ENCODE data around the gene ANGPTL8.

ANGPTL8 gene

DNA sequence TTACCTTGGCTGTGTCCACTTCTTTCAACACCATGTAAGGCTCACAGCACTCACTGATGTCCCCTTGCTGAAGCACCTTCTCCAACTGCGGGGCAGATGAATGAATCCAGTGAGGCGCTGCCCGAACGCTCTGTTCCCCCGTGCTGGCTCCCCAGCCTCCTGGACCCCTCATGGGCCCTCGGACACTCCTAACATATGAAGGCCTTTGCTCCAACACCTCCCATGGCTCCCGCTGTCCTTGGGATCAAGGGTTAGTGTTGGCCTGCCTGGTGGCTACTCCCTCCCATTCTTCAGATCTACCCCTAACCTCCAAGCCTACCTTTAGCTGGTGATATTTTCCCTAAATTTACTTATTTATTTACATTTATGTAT, 4.4 kb downstream of the ANGPTL8 start:
- TF ChIP-seq, protein P1, sequence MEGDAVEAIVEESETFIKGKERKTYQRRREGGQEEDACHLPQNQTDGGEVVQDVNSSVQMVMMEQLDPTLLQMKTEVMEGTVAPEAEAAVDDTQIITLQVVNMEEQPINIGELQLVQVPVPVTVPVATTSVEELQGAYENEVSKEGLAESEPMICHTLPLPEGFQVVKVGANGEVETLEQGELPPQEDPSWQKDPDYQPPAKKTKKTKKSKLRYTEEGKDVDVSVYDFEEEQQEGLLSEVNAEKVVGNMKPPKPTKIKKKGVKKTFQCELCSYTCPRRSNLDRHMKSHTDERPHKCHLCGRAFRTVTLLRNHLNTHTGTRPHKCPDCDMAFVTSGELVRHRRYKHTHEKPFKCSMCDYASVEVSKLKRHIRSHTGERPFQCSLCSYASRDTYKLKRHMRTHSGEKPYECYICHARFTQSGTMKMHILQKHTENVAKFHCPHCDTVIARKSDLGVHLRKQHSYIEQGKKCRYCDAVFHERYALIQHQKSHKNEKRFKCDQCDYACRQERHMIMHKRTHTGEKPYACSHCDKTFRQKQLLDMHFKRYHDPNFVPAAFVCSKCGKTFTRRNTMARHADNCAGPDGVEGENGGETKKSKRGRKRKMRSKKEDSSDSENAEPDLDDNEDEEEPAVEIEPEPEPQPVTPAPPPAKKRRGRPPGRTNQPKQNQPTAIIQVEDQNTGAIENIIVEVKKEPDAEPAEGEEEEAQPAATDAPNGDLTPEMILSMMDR (IDR thresholded peaks at IDR 0.05): no peak
- H3K4me3 ChIP-seq: peak overlapping the region; percentile 46
- peak overlapping the region in 1 of 2 donors; percentile 58 for H3K27ac ChIP-seq
- no peak for DNase-seq (ENCODE audit: low spot score)

DNA sequence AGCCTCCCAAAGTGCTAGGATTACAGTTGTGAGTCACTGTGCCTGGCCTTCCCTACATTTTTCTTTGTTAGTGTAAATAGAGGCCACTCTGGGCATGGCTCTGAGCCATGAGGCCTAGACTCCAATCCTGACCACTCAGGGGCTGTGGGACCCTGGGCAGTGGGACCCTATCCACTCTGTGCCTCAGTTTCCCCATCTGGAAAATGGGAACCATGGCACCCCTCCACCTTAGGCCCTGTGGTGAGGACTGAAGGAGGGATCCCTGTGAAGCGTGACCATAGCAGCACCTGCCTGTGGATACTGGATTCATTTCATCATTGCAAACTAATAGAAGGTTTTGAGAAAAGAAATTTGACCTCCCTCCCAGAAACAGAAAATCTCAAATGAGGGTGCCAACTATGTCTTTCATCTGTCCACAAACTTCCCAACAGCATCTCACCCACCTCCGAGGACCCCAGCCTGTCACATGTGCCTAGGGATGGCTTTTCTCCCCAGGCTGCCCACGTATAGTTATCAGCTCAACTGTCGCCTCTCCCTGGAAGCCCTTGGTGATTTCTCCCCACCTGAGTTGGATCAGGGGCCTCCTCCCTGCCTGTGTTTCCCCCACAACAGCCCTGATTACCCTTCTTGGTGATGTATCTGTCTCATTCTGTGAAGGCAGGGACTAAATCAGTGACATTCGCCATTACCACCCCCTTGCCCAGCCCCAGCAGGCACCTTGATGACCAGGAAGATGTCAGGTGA, 5.6 kb downstream of the ANGPTL8 start:
- H3K27ac ChIP-seq: no peak overlapping the region
- no peak overlapping the region for H3K4me3 ChIP-seq
- TF ChIP-seq, protein P1 (IDR thresholded peaks at IDR 0.05): no peak
- DNase-seq (ENCODE audit: low spot score): no peak

DNA sequence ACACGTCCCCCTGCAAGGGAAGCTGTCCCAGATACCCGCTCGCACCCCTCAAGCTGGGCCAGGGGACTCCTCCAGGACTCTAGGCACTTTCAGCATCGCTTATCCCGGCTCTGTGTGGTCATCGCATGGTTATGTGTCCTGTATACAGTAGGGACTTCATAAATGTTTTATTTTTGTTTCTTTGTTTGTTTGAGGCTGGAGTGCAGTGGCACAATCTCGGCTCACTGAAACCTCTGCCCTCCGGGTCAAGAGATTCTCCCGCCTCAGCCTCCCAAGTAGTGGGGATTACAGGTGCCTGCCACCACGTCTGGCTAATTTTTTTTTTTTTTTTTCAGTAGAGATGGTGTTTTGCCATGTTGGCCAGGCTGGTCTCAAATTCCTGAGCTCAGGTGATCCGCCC, 7.5 kb downstream of the ANGPTL8 start:
- DNase-seq (ENCODE audit: low spot score): no peak
- Histone ChIP-seq H3K4me3 (no peak overlapping the region), H3K27ac (peak overlapping the region in 1 of 2 donors; percentile 76)
- TF ChIP-seq, protein P1 (IDR thresholded peaks at IDR 0.05): no peak

DNA sequence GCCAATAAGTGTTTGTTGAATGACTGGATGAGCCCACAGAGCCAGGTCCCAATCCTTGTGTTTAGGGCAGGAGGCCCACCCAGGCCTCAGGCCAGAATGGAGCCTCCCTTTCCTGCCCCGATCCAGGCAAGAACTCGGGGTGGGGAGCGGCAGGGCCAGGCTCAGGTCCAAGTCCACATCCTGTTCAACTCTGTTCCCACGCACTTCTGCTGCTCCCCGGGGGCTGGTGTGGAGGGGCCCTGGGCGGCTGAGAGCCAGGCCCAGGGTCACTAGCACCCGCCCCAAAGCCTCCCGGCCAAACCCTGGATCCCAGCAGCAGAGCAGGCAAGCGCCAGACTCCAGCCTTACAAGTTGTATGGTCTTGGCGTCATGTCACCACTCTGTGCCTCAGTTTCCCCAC, 8.0 kb downstream of the ANGPTL8 start:
- H3K4me3 ChIP-seq: no peak overlapping the region
- TF ChIP-seq, protein P1 (IDR thresholded peaks at IDR 0.05): no peak
- peak overlapping the region in 1 of 2 donors; percentile 76 for H3K27ac ChIP-seq
- no peak for DNase-seq (ENCODE audit: low spot score)

DNA sequence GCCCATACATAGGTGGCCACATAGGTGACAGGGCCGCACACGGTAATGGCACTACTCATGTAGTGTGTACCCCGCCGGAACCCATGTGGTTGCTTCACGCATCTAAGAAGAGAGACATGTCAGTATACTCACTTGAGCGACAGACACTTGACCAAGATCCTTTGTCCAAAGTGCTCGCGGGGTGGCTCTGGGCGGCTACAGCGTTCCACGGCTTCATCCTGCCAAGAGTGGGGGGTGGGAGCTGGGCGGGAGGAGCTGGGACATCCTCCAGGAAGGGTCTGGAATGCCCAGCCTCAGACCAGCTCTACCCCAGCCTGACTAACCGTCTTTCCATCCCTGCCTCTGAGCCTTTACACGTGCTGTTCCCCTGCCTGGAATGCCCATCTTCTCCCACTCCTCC, 8.5 kb downstream of the ANGPTL8 start:
- H3K4me3 ChIP-seq: no peak overlapping the region
- H3K27ac ChIP-seq: peak overlapping the region in 1 of 2 donors; percentile 76
- DNase-seq (ENCODE audit: low spot score): no peak
- TF ChIP-seq, protein P1 (IDR thresholded peaks at IDR 0.05): no peak

DNA sequence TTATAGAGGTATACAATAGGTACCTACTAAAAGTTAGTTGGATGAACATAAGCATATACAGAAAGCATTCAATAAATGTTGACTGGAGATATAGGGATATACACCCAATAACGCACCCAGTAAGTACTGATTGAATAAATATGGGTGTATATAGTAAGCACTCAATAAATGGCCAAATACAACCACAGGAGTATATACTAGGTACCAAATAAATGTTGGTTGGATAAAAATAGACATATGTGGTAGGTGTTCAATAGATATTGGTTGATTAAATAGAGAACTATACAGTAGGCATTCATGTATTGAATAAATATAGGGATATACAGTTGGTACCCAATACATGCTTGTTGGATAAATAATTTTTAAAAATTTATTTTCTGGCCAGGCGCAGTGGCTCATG, 9.4 kb downstream of the ANGPTL8 start:
- H3K27ac ChIP-seq: no peak overlapping the region
- no peak for DNase-seq (ENCODE audit: low spot score)
- TF ChIP-seq, protein P1 (IDR thresholded peaks at IDR 0.05): no peak
- no peak overlapping the region for H3K4me3 ChIP-seq

DNA sequence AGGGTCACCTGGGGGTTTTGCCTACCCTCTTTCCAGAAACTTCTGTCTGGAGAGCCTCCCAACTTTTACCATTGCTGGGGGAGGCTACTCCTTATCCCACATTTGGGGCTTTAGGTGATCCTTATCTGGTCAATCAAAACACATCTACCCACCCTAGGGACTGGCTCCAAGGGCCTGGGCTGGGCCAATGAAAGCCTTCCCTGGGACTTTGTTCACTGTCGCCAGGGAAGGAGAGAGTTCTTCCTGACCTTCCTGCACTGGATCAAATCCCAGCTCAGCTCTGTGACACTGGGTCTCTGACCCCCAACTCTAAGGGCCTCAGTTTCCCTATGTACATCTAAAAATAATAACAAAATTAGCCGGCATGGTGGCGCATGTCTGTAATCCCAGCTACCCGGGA, 11.8 kb downstream of the ANGPTL8 start:
- TF ChIP-seq, protein P1 (IDR thresholded peaks at IDR 0.05): no peak
- Histone ChIP-seq H3K27ac (no peak overlapping the region), H3K4me3 (no peak overlapping the region)
- no peak for DNase-seq (ENCODE audit: low spot score)

All from coronary artery (tissue), 2 donors.